ENCODE results near the gene VRK1. TPM values are rescaled to one million over a fixed set of nuclear protein-coding genes. Genes with fewer than 3 reads are reported as not detected.

Gene VRK1
- polyA plus RNA-seq, 3 donors = 5.5 to 14.3 (median 13.2) TPM

GRCh38 chr14:96772929-96773328, 24.3 kb upstream of the VRK1 start:
- Mint-ChIP-seq H3K4me3 (no peak overlapping the region), H3K27ac (no peak overlapping the region), H3K9me3 (peaks cover 0 to 4% (median 2%) of the 10 kb centered on the region in 7 donors), H3K27me3 (ENCODE audit: low read depth in 3 of 3) (peaks cover 7 to 16% (median 11%) of the 10 kb centered on the region in 3 donors), H3K4me1 (no peaks in the 10 kb centered on the region), H3K36me3 (no peaks in the 10 kb centered on the region)
- H4K20me1 ChIP-seq (ENCODE audit: insufficient read depth, low read length) = no peaks in the 10 kb centered on the region
- no peak overlapping the region for H3K4me2 ChIP-seq (replicated peaks; ENCODE audit: extremely low read depth, low read length, poor library complexity, severe bottlenecking)
- intact Hi-C loops (cut with micrococcal nuclease) = no loop called here
- no peaks in the 10 kb centered on the region for H3K4me1 ChIP-seq (ENCODE audit: control insufficient read depth in 1 of 2, insufficient read depth in 2 of 2, low read length in 2 of 2)
- H3K79me2 ChIP-seq (ENCODE audit: insufficient read depth, low read length) = no peaks in the 10 kb centered on the region
- no peak overlapping the region for H3K4me3 ChIP-seq (replicated peaks in 1 of 3; ENCODE audit: low read depth in 2 of 3, low read length in 3 of 3)
- no peak overlapping the region for H3K9ac ChIP-seq (ENCODE audit: insufficient read depth, low read length, poor library complexity, severe bottlenecking)
- no peak overlapping the region for H3K27ac ChIP-seq (ENCODE audit: low read depth in 1 of 2, low read length in 2 of 2)
- peaks cover 4 to 11% of the 10 kb centered on the region in 2 donors for H3K27me3 ChIP-seq (ENCODE audit: control insufficient read depth in 2 of 2, insufficient read depth in 2 of 2, low read length in 2 of 2)
- no peaks in the 10 kb centered on the region for H3K36me3 ChIP-seq (replicated peaks in 1 of 2; ENCODE audit: control insufficient read depth in 1 of 2, insufficient read depth in 2 of 2, low read length in 2 of 2)
- no peak for DNase-seq
- WGBS (ENCODE audit: insufficient coverage) = no CpG with 5 or more reads among the region's 5 CpGs
- no peak for TF ChIP-seq CTCF (IDR thresholded peaks at IDR 0.05)
- H3K9me3 ChIP-seq (replicated peaks in 1 of 2; ENCODE audit: control insufficient read depth in 1 of 2, insufficient read depth in 1 of 2, low read length in 2 of 2) = no peaks in the 10 kb centered on the region
- no peak overlapping the region for H2AFZ ChIP-seq (ENCODE audit: insufficient read depth, low read depth, low read length, poor library complexity, severe bottlenecking)

- Mint-ChIP-seq H3K27ac (no peak overlapping the region), H3K4me3 (no peak overlapping the region), H3K9me3 (no peaks in the 10 kb centered on the region), H3K27me3 (ENCODE audit: low read depth in 3 of 3) (peaks cover 9 to 22% (median 10%) of the 10 kb centered on the region in 3 donors), H3K36me3 (no peaks in the 10 kb centered on the region), H3K4me1 (no peaks in the 10 kb centered on the region)
- H3K4me2 ChIP-seq (replicated peaks; ENCODE audit: extremely low read depth, low read length, poor library complexity, severe bottlenecking) = no peak overlapping the region
- H4K20me1 ChIP-seq (ENCODE audit: insufficient read depth, low read length) = no peaks in the 10 kb centered on the region
- H3K36me3 ChIP-seq (replicated peaks in 1 of 2; ENCODE audit: control insufficient read depth in 1 of 2, insufficient read depth in 2 of 2, low read length in 2 of 2) = no peaks in the 10 kb centered on the region
- no peak overlapping the region for H3K4me3 ChIP-seq (replicated peaks in 1 of 3; ENCODE audit: low read depth in 2 of 3, low read length in 3 of 3)
- H3K9ac ChIP-seq (ENCODE audit: insufficient read depth, low read length, poor library complexity, severe bottlenecking) = no peak overlapping the region
- H3K27ac ChIP-seq (ENCODE audit: low read depth in 1 of 2, low read length in 2 of 2) = no peak overlapping the region
- H3K27me3 ChIP-seq (ENCODE audit: control insufficient read depth in 2 of 2, insufficient read depth in 2 of 2, low read length in 2 of 2) = peaks cover 14 to 21% of the 10 kb centered on the region in 2 donors
- H3K9me3 ChIP-seq (replicated peaks in 1 of 2; ENCODE audit: control insufficient read depth in 1 of 2, insufficient read depth in 1 of 2, low read length in 2 of 2) = no peaks in the 10 kb centered on the region
- intact Hi-C loops (cut with micrococcal nuclease) = no loop called here
- TF ChIP-seq CTCF (IDR thresholded peaks at IDR 0.05) = no peak
- no peak for DNase-seq
- no peaks in the 10 kb centered on the region for H3K79me2 ChIP-seq (ENCODE audit: insufficient read depth, low read length)
- no peaks in the 10 kb centered on the region for H3K4me1 ChIP-seq (ENCODE audit: control insufficient read depth in 1 of 2, insufficient read depth in 2 of 2, low read length in 2 of 2)
- WGBS (ENCODE audit: insufficient coverage) = 100% methylated on average over 4 of the region's 4 CpGs
- H2AFZ ChIP-seq (ENCODE audit: insufficient read depth, low read depth, low read length, poor library complexity, severe bottlenecking) = no peak overlapping the region
Measured at GRCh38 chr14:96776791-96777190, 20.4 kb upstream of the VRK1 start.

Data from CD14-positive monocyte (primary cell).